D721Med (cell line): ENCODE results near the gene ABCA7.

Source experiments
- DNase-seq: peaks from one replicate; pipeline ENCODE4 v3.0.0; 2011; ENCODE audit warnings: low spot score; ENCODE audit not compliant: insufficient read length
- FAIRE-seq: peaks from 2 replicates; lab custom pipeline; 2011; peaks lifted over from hg19 to GRCh38; lab: Jason Lieb, UNC
- TF ChIP-seq, protein P1 (sequence below): IDR thresholded peaks from 2 replicates; pipeline ENCODE4 v1.5.1; 2012; ENCODE audit warnings: mild to moderate bottlenecking, control low read depth; ENCODE audit not compliant: insufficient read depth; ENCODE audit errors: missing control alignments

Gene ABCA7

DNA sequence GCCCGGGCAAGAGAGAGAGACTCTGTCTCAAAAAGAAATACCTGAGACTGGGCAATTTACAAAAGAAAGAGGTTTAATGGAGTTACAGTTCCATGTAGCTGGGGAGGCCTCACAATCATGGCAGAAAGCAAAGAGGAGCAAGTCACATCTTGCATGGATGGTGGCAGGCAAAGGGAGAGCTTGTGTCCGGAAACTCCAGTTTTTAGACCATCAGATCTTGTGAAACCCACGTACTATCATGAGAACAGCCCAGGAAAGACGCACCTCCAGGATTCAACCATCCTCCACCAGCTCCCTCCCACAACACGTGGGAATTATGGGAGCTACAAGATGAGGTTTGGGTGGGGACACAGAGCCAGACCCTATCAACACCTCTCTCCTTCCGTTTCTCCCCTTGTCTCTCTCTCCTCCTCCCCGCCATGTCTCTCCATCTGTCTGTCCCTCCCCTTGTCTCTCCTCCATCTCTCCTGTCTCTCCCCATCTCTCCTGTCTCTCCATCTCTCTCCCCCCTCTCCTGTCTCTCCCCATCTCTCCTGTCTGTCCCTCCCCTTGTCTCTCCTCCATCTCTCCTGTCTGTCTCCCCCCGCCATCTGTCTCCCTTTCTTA, 45.2 kb downstream of the ABCA7 start:
- no peak for DNase-seq
- no peak for FAIRE-seq
- TF ChIP-seq, protein P1, sequence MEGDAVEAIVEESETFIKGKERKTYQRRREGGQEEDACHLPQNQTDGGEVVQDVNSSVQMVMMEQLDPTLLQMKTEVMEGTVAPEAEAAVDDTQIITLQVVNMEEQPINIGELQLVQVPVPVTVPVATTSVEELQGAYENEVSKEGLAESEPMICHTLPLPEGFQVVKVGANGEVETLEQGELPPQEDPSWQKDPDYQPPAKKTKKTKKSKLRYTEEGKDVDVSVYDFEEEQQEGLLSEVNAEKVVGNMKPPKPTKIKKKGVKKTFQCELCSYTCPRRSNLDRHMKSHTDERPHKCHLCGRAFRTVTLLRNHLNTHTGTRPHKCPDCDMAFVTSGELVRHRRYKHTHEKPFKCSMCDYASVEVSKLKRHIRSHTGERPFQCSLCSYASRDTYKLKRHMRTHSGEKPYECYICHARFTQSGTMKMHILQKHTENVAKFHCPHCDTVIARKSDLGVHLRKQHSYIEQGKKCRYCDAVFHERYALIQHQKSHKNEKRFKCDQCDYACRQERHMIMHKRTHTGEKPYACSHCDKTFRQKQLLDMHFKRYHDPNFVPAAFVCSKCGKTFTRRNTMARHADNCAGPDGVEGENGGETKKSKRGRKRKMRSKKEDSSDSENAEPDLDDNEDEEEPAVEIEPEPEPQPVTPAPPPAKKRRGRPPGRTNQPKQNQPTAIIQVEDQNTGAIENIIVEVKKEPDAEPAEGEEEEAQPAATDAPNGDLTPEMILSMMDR = no peak

DNA sequence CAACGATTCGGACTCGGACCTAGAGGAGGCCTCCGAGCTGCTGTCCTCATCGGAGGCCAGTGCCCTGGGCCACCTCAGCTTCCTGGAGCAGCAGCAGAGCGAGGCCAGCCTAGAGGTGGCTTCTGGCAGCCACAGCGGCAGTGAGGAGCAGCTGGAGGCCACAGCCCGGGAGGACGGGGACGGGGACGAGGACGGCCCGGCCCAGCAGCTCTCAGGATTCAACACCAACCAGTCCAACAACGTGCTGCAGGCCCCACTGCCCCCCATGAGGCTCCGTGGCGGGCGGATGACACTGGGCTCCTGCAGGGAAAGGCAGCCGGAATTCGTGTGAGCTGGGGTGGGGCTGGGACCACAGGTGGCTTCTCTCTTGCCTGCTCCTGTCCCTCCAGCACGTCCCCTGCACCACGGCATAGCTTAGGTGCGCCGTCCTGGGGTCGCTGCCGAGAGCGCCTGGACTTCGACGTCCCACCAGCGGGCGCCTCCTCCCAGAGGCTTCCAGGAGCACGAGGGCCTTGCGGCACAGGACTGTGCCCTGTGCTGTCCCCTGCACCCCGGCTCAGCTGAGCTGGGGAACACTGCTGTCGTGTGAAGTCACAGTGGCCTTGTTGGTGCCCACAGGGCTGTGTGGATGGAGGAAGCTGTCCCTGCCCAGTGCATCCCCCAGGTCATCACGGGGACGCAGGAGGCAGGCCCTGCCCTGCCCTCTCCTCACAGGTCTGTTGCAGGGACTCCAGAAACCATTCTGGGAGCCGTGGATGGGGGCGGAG, 46.0 kb downstream of the ABCA7 start:
- no peak for FAIRE-seq
- TF ChIP-seq, protein P1 = no peak

DNA sequence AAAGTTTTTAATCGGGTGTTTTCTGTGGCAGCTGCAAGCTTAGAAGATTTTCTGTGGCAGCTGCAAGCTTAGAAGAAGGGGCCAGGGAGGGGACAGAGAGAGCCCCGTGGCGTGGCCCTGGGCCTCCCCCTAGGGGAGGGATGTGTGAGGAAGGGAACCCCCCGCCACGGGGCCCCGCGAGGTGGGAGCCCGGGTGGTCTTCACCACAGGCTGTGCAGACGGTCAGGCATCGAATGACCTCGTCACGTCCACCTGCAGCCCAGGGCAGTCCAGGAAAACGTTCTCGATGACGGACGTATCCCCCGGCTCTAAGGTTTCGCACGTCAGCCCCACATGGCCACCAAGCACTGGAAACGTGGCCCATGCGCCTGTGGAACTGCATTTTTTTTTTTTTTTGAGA, 46.7 kb downstream of the ABCA7 start:
- no peak for FAIRE-seq
- TF ChIP-seq, protein P1 = no peak

More for the DNA sequence above, 46.0 kb downstream of the ABCA7 start:
- no peak for DNase-seq

DNA sequence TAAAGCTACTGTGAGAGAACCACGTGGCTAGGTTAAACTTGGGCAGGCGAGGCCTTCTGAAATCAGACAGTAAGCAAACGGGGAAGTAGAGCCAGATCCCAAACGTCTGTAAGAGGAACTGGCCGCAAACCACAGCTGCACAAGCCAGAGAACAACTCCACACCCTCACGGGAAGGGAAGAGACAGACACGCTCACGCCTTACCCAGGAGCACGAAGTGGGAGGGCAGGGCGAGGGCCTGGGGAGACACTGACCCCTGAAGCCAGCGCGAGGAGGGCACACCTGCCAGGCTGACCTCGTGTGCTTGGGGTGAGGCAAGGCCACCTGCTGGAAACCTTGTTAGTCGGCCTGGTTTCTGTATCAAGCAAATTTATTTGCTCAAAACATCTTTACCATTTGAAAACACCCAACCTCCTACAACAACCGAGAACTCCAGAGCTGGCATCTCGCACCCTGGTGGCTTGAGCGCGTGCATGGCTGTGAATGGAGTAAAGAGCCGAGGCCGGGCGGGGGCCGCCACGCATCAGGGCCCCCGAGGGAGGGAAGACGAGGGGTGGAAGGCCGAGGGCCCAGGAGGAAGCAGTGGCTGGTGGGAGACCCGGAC, 48.0 kb downstream of the ABCA7 start:
- FAIRE-seq (no peak), DNase-seq (no peak)
- TF ChIP-seq, protein P1 = no peak

More for the DNA sequence above, 46.7 kb downstream of the ABCA7 start:
- DNase-seq = no peak

DNA sequence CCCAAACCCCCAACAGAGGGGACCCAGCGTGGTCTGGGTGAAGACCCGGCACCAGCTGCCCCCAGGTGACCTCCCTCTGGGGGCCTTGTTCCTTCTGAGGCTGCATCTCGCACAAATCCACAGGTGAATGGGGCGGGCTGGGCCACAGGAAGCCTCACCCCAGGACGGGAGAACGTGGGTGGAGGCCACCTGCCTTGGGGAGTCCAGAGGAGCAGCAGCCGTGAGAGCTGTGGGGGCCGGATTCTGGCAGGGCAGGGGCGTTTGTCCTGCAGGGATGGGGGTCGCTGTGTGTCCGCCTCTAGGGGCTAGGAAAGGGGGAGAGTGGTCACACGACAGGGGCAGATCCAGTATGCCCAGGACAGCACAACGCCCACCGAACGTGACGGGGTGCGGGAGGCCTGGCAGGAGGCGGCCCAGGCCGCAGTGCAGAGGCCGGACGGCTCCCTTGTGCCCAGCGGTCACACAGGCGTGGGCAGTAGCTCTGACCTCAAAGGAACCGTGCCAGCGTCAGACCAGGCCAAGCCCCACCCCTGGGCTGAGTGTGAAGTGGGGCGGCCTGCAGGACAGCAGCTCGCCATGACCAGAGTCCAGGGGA, 48.6 kb downstream of the ABCA7 start:
- no peak for FAIRE-seq
- TF ChIP-seq, protein P1 = no peak
- DNase-seq = no peak

DNA sequence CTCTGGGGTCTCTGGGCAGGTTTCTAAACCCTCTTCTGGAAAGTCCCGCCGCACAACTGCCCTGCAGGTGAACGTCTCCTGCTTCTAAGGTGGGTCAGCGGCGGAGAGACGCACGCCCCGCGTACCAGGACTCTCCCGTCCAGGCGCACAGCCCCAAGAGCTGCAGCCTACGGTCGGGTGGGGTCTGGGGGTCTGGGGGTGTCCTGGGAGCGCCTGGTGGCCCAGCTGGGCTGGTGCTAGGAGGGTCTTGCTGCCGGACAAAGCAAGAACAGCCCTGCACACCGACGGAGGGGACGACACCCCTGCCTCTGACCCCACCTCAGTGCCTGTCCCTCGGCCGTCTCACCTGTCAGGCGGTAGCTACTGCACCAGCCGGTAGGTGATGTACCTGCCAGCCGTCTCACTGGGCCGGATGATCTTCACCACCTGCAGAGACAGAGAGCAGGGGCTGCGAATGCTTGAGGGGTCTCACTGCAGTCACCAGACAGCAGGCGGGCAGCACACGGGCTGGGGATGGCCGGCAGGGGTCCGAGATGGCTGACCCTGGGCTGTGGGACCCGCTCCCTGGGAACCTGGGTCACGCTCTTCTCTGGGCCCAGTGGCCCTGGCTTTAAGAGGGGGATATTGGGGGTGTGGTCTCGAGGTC, 49.3 kb downstream of the ABCA7 start:
- DNase-seq (no peak), FAIRE-seq (no peak)
- TF ChIP-seq, protein P1 = no peak
